HG03060 (cell line): Measurements from ENCODE around the gene CDK5RAP3.
"Not testable (repeated sequence)": the region's sequence is repeated elsewhere in the genome, so short reads cannot be mapped to it uniquely, and the experiment has no call there.

Experiments
- ATAC-seq: cut with Tn5 transposase; IDR thresholded peaks from one replicate; pipeline ENCODE4 v1.9.1; 2021; ENCODE audit warnings: low read depth, moderate number of reproducible peaks; ENCODE audit not compliant: unreplicated experiment

CDK5RAP3 gene

DNA sequence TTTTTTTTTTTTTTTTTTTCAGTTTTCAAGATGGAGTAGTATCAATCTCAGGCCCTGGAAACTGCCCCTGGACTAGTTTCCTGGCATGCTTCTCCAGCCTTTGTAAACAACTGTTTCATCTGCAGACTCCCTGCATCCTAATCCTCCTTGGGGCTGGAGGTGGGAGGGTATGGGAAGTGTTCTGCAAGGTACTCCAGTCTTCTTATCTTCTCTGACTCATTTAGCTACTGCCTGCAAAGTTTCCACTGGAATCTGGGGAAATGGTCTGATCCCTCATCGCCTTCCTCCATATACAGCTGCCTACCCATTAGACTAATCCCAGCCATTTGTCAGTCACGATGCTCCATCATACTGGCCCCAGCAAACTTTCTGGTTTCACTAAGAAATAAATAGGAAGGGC is 45.2 kb downstream of the CDK5RAP3 start:
- ATAC-seq, result no peak

DNA sequence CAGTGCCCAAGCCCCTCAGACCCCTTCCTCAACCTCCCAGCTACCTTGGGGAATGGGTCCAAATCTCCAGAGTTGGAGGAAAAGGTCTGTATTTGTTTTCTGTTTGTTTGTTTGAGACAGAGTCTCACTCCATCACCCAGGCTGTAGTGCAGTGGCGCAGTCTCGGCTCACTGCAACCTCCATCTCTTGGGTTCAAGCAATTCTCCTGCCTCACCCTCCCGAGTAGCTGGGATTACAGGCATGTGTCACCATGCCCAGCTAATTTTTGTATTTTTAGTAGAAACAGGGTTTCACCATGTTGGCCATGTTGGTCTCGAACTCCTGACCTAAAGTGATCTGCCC is 46.9 kb downstream of the CDK5RAP3 start:
- not testable (repeated sequence) for ATAC-seq

DNA sequence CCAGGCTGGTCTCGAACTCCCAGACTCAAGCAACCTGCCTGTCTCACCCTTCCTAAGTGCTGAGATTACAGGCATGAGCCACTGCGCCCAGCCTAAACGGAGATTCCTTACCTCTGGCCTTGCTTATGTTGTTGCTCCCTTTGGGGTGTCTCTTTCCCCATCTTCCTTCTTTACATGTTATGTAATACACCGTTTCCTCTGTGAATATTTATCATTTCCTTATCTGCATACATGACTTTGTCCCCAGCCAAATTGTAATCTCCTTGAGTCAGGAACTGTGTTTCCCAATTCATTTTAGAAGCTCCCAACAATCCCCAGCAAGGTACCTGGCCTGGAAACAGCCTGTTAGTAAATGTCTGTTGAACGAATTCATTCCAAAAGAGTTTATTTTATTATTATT is 51.0 kb downstream of the CDK5RAP3 start:
- ATAC-seq, result no peak

DNA sequence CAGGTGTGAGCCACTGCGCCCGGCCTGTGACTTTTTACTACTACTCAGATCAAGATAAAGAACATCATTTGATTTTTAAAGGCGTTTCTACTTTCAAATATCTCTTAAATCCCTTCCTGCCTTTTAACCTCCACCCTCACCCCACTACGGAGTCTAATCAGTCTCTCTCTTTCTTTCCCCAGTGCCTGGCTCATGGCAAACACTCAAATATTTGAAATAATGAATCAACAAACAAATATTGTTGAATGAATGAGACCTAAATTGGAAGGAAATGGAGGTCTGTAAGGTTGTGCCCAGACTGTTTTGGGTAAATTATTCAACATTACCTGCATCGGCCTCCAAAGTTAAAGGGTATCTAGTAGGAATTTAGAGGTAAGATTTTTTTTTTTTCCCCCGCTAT is 52.0 kb downstream of the CDK5RAP3 start:
- no peak for ATAC-seq

DNA sequence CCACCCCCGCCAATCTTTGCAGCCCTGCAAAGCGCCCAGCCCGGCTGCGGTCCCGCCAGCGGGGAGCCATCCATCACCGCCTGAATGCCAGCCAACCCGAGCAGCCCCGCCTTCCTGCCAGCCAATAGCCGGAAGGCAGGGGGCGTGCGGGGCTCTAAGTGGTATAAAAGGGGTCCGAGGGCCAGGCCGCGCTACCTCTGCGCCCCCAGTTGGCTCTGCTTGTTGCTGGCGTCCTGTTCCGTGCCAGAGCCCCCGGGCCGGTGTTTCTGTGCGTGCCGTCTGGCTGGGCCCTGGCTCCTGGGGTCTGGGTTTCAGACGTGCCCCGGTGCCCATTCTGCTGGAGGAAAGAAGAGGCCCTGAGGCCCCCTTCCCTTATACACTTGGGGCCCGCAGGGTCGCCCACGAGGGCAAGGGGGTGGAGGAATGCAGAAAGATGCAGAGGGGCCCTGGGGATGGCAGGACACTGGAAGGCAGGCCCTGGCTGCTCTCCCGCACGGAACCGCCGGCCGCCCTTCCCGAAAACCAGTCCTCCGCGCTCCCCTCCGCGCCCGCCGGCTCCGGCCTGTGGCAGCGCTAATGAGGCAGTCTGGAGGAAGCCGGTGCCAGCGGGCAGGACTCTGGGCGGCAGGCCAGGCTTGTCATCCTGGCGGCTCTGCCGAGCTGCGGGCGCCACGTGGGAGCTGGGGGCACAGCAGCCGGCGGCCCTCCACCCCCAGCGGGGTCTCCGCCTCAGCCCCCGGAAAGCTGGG is 52.7 kb downstream of the CDK5RAP3 start:
- no peak for ATAC-seq

DNA sequence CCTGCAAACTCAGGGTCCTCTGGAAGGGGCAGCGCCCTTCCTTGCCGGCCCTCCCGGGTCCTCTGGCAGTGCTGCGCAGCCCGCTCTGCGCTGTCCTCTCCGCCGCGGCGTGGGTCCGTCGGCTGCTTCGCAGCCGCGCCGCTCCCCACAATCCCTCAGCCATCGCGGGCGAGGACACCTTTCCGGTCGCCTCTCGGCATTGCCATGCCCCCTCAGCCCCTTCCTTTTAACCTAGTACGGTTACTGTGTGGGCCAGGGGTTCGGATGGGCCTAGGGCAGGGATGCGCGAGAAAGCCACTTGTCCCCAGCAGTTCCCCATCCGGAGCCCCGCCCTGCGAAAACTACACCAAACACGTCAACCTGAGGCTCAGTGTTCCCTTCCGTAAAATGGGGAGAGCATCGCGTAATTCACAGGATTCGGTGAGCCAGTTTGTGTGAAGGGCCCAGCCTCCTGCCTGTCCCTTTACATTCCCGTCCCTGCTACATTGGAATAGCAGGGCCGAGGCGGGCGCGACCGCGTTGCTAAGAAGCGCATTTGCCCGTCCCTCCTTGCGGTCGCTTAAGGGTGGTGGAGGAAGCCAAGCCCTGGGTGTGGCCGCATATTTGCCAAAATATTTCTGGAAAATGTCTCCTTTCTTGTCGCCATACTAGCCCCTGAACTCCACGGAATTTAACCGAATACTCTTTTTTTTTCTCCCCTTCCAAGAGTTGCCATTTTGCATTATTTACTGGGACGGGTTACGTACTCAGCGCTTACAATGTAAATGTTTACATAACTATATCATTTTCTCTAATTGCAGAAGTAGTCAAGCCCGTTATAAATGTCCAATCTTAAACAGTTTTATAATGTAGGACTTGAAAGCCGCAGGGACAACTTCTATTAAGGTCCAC is 53.5 kb downstream of the CDK5RAP3 start:
- no peak for ATAC-seq

DNA sequence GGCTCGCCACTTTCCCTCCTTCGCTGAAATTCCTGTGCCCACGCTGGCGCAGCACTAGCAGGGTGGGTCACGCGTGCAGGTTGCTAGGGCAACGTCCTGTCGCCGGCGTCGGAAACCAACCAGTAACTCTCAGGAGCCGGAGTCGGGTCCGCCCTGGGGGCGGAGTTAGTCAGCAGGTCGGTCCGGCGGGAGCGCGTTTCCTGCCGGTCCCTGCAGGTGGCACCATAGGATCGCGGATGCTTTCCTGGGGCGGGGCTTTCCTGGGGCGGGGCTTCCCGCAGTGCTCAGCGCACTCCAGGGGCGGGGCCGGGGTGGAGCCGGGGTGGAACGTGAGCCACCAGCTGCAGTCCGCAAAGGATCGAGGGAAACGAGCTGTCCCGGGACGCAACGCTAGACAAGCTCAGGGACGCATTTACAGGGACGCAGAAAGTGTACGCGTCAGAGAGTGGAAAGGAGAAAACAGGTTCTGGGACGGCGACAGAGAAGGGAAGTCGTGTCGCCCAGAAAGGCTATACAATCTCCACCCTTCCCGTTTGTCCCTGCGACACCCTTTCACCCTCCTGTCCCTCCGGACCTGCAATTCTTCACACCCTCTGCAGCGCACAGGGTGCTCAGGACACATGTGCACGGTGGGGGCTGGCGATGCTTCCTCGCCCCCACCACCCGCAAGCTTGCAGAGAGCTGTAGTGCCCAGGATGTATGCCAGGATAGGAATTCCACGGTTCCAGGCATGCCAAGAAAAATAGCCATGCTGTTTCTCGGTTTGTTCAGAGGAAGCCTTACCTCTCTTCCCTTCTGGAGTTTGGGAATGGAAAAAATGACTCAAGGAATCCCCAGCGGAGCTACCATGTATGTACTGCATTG is 54.4 kb downstream of the CDK5RAP3 start:
- peak; percentile 68 for ATAC-seq

DNA sequence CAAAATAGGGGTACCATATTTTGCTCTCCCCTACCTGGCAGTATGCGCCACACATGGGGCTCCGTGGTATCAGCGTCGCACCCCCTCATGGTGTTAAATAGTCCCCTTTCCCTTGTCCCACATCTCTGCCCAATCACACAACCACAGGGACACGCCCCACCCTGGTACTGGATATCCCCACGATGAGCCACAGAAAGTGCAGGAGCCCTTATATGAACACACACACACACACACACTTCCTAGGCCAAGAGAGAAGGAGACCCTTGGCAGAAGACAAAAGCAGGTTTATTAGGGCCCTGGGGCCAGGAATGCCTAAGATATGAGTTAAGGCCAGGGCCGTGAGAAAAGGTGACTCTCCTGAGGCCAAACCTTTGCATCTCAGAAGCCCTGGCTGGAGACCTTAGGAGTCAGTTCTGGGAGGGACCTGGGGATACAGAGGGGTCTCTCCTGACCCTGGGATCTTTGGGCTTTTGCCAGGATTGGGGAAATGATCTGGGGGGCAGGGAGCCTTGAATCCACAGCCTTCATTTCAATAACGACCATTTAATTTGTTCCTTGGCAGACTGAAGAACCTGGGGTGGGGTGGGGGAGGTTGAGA is 55.1 kb downstream of the CDK5RAP3 start:
- ATAC-seq, result no peak

DNA sequence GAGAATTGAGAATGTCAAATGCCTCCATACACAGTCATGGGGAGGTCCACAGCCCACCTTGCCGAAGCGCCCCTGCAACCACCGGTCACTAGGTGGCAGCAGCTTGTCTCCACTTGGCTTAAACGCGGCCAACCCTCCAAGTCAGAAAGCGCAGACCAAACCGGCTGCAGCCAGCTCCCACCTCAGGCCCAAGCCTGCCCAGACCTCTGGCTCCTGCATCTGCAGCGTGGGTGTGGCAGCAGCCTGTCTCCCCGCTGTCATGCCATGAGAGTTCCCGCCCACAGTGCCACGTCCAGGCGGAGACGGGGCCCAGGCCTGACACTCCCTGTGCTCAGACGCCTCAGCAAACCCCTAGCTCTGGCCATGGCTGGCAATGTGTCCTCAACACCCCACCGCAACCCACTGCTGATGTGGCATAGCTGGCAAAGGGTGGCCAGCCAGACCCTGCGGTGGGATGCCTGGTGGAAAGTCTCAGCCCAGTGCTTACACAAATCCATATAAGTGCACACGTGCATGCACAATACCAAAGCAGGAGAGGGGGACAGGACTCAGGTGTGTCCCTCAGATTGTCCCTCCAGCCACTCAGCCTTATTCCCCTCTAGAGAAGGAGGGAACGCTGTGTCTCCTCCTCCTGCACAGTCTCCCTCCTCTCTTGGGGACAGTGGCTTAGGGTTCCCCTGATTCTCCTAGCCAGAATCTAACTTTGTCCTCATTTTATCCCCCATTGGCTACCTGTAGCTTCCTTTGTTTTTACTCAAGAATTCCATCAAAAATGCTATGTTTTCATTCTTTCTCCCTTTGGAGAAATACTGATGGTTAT is 55.8 kb downstream of the CDK5RAP3 start:
- no peak for ATAC-seq

DNA sequence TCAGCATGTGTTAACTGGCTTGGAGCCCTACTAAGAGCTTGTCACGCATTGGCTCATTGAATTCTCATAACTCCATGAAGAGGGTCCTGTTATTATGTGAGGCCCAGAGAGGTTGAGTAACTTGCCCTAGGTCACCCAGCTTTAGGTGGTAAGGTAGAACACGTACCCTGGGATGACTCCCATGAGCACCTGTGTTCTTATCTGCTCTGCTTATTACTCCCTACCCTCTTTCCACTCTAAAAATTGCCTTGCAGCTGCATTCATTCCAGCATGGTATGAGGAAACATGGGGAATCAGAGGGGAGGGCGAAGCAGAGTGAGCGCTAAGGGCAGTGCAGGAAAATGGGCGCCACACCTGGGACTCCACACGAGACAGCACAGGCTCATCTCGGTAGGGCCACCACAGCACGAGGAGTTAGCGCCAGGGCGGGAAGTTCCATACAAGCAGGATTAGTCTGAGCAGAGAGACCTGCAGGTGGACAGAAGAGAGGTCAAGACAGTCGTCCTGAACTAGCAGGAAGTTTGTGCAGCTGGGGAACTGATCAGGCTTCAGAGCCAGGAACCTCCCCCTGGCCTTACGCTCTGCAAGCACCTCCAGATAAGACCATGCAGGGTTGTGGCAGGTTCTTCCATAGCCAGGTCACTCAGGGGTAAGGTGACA is 56.5 kb downstream of the CDK5RAP3 start:
- ATAC-seq, result no peak

DNA sequence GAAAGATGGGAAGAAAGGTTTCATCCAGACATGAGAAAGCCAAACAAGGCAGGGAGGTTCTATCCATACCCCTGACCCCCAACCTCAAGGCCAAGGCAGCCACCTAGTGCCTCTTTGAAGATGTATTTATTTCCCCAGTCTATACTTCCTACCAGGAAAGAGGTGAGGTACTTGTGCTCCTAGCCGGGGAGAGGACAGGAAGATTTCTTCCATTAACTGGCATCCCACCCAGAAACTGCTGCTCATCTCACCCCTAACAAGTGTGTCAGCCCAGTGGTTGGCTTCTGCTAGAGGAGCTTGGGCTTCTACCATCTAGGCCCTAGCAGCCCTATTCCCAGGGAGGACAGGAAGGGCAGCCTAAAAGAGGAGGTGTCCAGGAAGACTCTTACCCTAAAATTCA is 57.8 kb downstream of the CDK5RAP3 start:
- ATAC-seq, result no peak

DNA sequence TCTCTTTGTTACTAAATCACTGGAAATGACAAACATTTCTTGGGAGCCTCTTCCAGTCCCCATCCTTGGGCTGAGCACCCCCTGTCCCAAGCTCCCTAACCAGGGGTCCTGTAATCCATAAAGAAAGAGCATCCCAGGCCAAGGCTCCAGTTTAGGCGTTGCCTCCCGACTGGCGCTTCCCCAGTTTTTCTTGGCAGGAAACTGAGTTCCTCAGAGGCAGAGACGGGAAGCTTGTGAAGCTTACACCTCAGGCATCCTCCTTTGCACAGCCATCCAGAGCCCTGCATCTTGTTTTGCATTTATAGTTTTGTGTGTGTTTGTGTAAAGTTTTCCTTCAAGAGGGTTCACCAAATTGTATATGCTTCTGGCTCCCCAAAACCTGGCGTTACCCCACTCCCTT is 59.6 kb downstream of the CDK5RAP3 start:
- ATAC-seq, result no peak
